ENCODE results near the gene SIVA1. TPM values are rescaled to one million over a fixed set of nuclear protein-coding genes. Genes with fewer than 3 reads are reported as not detected.

Gene SIVA1
- total RNA-seq, 2 experiments from 2014 or later, result 111 to 124 TPM

- H3K27ac Mint-ChIP-seq, result peak overlapping the region; percentile 14
- no peak for ATAC-seq (ENCODE audit: poor library complexity)
- CTCF ChIA-PET, result interaction anchor here (1.6 kb wide), 1 partner anchor 9 kb away, joined by 5 read pairs; no protein-coding TSS in a partner anchor
Measured at GRCh38 chr14:104758981-104759969, 6.3 kb downstream of the SIVA1 start.

DNA sequence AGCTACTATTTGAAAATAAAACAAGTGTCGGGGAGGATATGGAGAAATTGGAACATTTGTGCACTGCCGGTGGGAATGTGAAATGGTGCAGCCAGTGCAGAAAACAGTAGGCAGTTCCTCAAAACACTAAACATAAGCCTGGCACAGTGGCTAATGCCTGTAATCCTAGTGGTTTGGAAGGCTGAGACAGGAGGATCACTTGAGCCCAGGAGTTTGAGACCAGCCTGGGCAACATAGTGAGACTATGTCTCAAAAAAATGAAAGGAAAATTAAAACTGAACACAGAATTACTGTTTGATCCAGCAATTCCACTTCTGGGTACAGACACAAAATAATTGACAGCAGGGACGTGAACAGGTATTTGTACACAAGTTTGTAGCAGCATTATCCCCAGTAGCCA, 12.6 kb downstream of the SIVA1 start:
- Mint-ChIP-seq H3K4me3 (no peak overlapping the region), H3K9me3 (no peaks in the 10 kb centered on the region), H3K27ac (no peak overlapping the region), H3K27me3 (no peaks in the 10 kb centered on the region), H3K4me1 (ENCODE audit: low read depth) (no peaks in the 10 kb centered on the region), H3K36me3 (ENCODE audit: low read depth) (peaks cover 31% of the 10 kb centered on the region)
- Histone ChIP-seq H3K27me3 (ENCODE audit: control insufficient read depth in 1 of 2, insufficient read depth in 2 of 2, low read length in 2 of 2) (no peaks in the 10 kb centered on the region), H3K4me1 (ENCODE audit: insufficient read depth, low read length) (peaks cover 9% of the 10 kb centered on the region), H3K9me3 (ENCODE audit: control insufficient read depth in 1 of 2, insufficient read depth in 1 of 2, low read length in 2 of 2) (no peaks in the 10 kb centered on the region), H3K27ac (ENCODE audit: low read depth in 1 of 2, low read length in 2 of 2) (no peak overlapping the region), H3K4me3 (ENCODE audit: low read length) (no peak overlapping the region), H3K36me3 (ENCODE audit: insufficient read depth, low read length) (peaks cover 3% of the 10 kb centered on the region)
- DNase-seq (no peak), ATAC-seq (ENCODE audit: poor library complexity) (no peak)
- TF ChIP-seq CTCF (IDR thresholded peaks at IDR 0.05), result no peak
- ChIA-PET POLR2A (no interaction called here), CTCF (interaction anchor here (1.1 to 3.3 kb wide), 2 partner anchors 52 to 61 kb away, joined by 3 to 12 read pairs; no protein-coding TSS in a partner anchor)
- intact Hi-C loops (cut with DNase I, micrococcal nuclease), result loop anchor here in 1 of 2 experiments (5.0 kb wide), 1 partner anchor 167 kb away; no protein-coding TSS in a partner anchor

More at GRCh38 chr14:104758981-104759969, 6.3 kb downstream of the SIVA1 start:
- no peaks in the 10 kb centered on the region for H3K9me3 Mint-ChIP-seq
- Histone ChIP-seq H3K4me3 (ENCODE audit: low read length) (no peak overlapping the region), H3K36me3 (ENCODE audit: insufficient read depth, low read length) (peaks cover 55% of the 10 kb centered on the region), H3K9me3 (ENCODE audit: control insufficient read depth in 1 of 2, insufficient read depth in 1 of 2, low read length in 2 of 2) (no peaks in the 10 kb centered on the region), H3K27ac (ENCODE audit: low read depth in 1 of 2, low read length in 2 of 2) (no peak overlapping the region), H3K27me3 (ENCODE audit: control insufficient read depth in 1 of 2, insufficient read depth in 2 of 2, low read length in 2 of 2) (no peaks in the 10 kb centered on the region), H3K4me1 (ENCODE audit: insufficient read depth, low read length) (peaks cover 22% of the 10 kb centered on the region)
- peak overlapping the region; percentile 20 for H3K4me3 Mint-ChIP-seq
- H3K36me3 Mint-ChIP-seq (ENCODE audit: low read depth), result peaks cover 74% of the 10 kb centered on the region
- DNase-seq, result no peak
- intact Hi-C loops (cut with DNase I, micrococcal nuclease), result loop anchor here in 1 of 2 experiments (10.0 kb wide), 1 partner anchor 1044 kb away; the partner anchor contains the start of genes XRCC3 and ZFYVE21
- TF ChIP-seq CTCF (IDR thresholded peaks at IDR 0.05), result no peak
- peaks cover 20% of the 10 kb centered on the region for H3K4me1 Mint-ChIP-seq (ENCODE audit: low read depth)
- POLR2A ChIA-PET, result no interaction called here
- H3K27me3 Mint-ChIP-seq, result no peaks in the 10 kb centered on the region

DNA sequence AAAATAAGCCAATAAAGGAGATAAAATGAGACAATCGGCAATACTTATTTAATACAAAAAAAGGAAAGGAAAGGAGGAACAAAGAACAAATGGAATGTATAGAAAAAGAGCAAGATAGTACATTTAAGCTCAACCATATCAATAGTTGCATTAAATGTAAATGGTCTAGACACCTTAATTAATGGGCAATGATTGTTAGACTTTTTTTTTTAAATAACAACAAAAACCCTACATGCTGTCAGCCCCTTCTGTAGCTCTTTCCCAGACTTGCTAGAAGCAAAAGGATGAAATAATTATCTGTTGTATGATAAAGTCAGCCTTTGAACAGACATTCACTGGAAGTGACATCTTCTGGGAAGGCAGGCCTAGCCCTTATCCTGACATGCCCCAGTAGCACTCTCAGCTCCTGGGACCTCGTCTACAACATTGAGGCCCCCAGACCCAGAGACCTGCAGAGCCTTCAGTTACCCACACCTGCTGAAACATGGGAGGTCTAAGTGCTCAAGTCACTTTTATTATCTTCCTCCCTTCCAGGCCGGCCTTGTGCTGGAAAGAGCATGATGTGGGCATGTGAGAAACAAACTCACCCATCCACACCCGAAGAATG, 13.4 kb downstream of the SIVA1 start:
- H3K27ac Mint-ChIP-seq, result no peak overlapping the region
- ATAC-seq (ENCODE audit: poor library complexity) (no peak), DNase-seq (no peak)
- H3K36me3 Mint-ChIP-seq (ENCODE audit: low read depth), result peaks cover 31% of the 10 kb centered on the region
- H3K36me3 ChIP-seq (ENCODE audit: insufficient read depth, low read length), result peaks cover 8% of the 10 kb centered on the region
- CTCF ChIA-PET, result interaction anchor here (1.1 to 3.3 kb wide), 2 partner anchors 51 to 60 kb away, joined by 3 to 12 read pairs; no protein-coding TSS in a partner anchor
- H3K27me3 Mint-ChIP-seq, result no peaks in the 10 kb centered on the region
- TF ChIP-seq CTCF (IDR thresholded peaks at IDR 0.05), result no peak
- H3K4me3 ChIP-seq (ENCODE audit: low read length), result no peak overlapping the region
- POLR2A ChIA-PET, result no interaction called here
- no peaks in the 10 kb centered on the region for H3K9me3 Mint-ChIP-seq
- intact Hi-C loops (cut with DNase I, micrococcal nuclease), result loop anchor here in 1 of 2 experiments (5.0 kb wide), 1 partner anchor 166 kb away; no protein-coding TSS in a partner anchor
- no peak overlapping the region for H3K27ac ChIP-seq (ENCODE audit: low read depth in 1 of 2, low read length in 2 of 2)
- H3K4me1 ChIP-seq (ENCODE audit: insufficient read depth, low read length), result peaks cover 9% of the 10 kb centered on the region
- no peaks in the 10 kb centered on the region for H3K27me3 ChIP-seq (ENCODE audit: control insufficient read depth in 1 of 2, insufficient read depth in 2 of 2, low read length in 2 of 2)
- no peaks in the 10 kb centered on the region for H3K4me1 Mint-ChIP-seq (ENCODE audit: low read depth)
- peaks cover 0 to 7% of the 10 kb centered on the region in 2 experiments for H3K9me3 ChIP-seq (ENCODE audit: control insufficient read depth in 1 of 2, insufficient read depth in 1 of 2, low read length in 2 of 2)
- no peak overlapping the region for H3K4me3 Mint-ChIP-seq

All from CD4-positive, alpha-beta T cell (primary cell).